Muscle of arm (tissue), 14 donors: ENCODE measurements around the gene CCDC59. TPM values are rescaled to one million over a fixed set of nuclear protein-coding genes. Genes with fewer than 3 reads are reported as not detected.
"Not testable (repeated sequence)": the region's sequence is repeated elsewhere in the genome, so short reads cannot be mapped to it uniquely, and the experiment has no call there.

ENCODE experiments used
- DNase-seq: peaks from one replicate; pipeline ENCODE4 v3.0.0-alpha.2; 2013
- long read RNA-seq, 11 donors: transcript quantifications; one replicate each; lab custom pipeline, GENCODE V29; 2026
- polyA plus RNA-seq, 12 donors: library from polyadenylated mRNA; unstranded; fragments of 120-200 nt; gene quantifications; one replicate each; pipeline ENCODE4 v1.2.1, GENCODE V29; 2013; ENCODE audit not compliant: insufficient read length in 12 of 12

The CCDC59 gene
- polyA plus RNA-seq = 10 to 100 TPM in 11 of 12 donors, not detected in 1; 34.3 to 67.3 (median 37.4) TPM
- long read RNA-seq, donor 1, transcript CCDC59-202 (2 exons, 553 nt) = major isoform, 6 of 20 reads
- long read RNA-seq, donor 1, transcript CCDC59-203 (4 exons, 984 nt) = minor isoform, 5 of 20 reads
- long read RNA-seq, donor 1, partial matches to known transcripts = 0 of 20 reads
- long read RNA-seq, donor 1, other reads (novel, unspliced or antisense) = 0 of 20 reads
- long read RNA-seq, donor 2, transcript CCDC59-203 (4 exons, 984 nt) = major isoform, 9 of 20 reads
- long read RNA-seq, donor 2, transcript CCDC59-201 (4 exons, 1,983 nt) = minor isoform, 5 of 20 reads
- long read RNA-seq, donor 2, partial matches to known transcripts = 0 of 20 reads
- long read RNA-seq, donor 2, other reads (novel, unspliced or antisense) = 0 of 20 reads
- long read RNA-seq, donor 3, transcript CCDC59-207 (2 exons, 600 nt) = major isoform, 5 of 14 reads
- long read RNA-seq, donor 3, transcript CCDC59-201 (4 exons, 1,983 nt) = major isoform, 5 of 14 reads
- long read RNA-seq, donor 3, partial matches to known transcripts = 0 of 14 reads
- long read RNA-seq, donor 3, other reads (novel, unspliced or antisense) = 0 of 14 reads
- long read RNA-seq, donor 4, partial matches to known transcripts = 0 of 7 reads
- long read RNA-seq, donor 4, other reads (novel, unspliced or antisense) = 0 of 7 reads
- long read RNA-seq, donor 5 = 0 reads
- long read RNA-seq, donor 6, transcript CCDC59-201 (4 exons, 1,983 nt) = major isoform, 5 of 17 reads
- long read RNA-seq, donor 6, transcript CCDC59-204 (2 exons, 2,101 nt) = major isoform, 5 of 17 reads
- long read RNA-seq, donor 6, partial matches to known transcripts = 0 of 17 reads
- long read RNA-seq, donor 6, other reads (novel, unspliced or antisense) = 0 of 17 reads
- long read RNA-seq, donor 7, partial matches to known transcripts = 0 of 7 reads
- long read RNA-seq, donor 7, other reads (novel, unspliced or antisense) = 0 of 7 reads
- long read RNA-seq, donor 8, transcript CCDC59-201 (4 exons, 1,983 nt) = major isoform, 7 of 19 reads
- long read RNA-seq, donor 8, transcript CCDC59-203 (4 exons, 984 nt) = minor isoform, 5 of 19 reads
- long read RNA-seq, donor 8, partial matches to known transcripts = 0 of 19 reads
- long read RNA-seq, donor 8, other reads (novel, unspliced or antisense) = 0 of 19 reads
- long read RNA-seq, donor 9, transcript CCDC59-203 (4 exons, 984 nt) = major isoform, 6 of 12 reads
- long read RNA-seq, donor 9, partial matches to known transcripts = 0 of 12 reads
- long read RNA-seq, donor 9, other reads (novel, unspliced or antisense) = 0 of 12 reads
- long read RNA-seq, donor 10, transcript CCDC59-201 (4 exons, 1,983 nt) = major isoform, 5 of 11 reads
- long read RNA-seq, donor 10, partial matches to known transcripts = 0 of 11 reads
- long read RNA-seq, donor 10, other reads (novel, unspliced or antisense) = 0 of 11 reads
- long read RNA-seq, donor 11, transcript CCDC59-201 (4 exons, 1,983 nt) = major isoform, 5 of 15 reads
- long read RNA-seq, donor 11, partial matches to known transcripts = 0 of 15 reads
- long read RNA-seq, donor 11, other reads (novel, unspliced or antisense) = 0 of 15 reads

GRCh38 chr12:82358200-82359114 is at the start of gene CCDC59, which contains the start of gene METTL25:
Gene CCDC59, minus strand, starts transcription at chr12:82358387. Its CDS starts 11 bp downstream, at chr12:82358376.
Gene METTL25, plus strand, starts transcription at chr12:82358529. Its CDS starts 37 bp downstream, at chr12:82358566.
- DNase-seq = peak; percentile 99

GRCh38 chr12:82407481-82407880 is 49.3 kb upstream of the CCDC59 start:
- DNase-seq = no peak

- DNase-seq = no peak
These were observed 48.5 kb upstream of the CCDC59 start for GRCh38 chr12:82406651-82407050.

GRCh38 chr12:82400819-82401218 is 42.6 kb upstream of the CCDC59 start:
- DNase-seq = no peak

GRCh38 chr12:82398879-82399278 is 40.7 kb upstream of the CCDC59 start:
- DNase-seq = no peak

- DNase-seq = peak; percentile 30
These were observed 25.9 kb upstream of the CCDC59 start for GRCh38 chr12:82383930-82384552.

- no peak for DNase-seq
These were observed 20.8 kb upstream of the CCDC59 start for GRCh38 chr12:82378997-82379396.

- DNase-seq = no peak
These were observed 17.0 kb upstream of the CCDC59 start for GRCh38 chr12:82375201-82375600.

GRCh38 chr12:82366197-82366596 is 8.0 kb upstream of the CCDC59 start:
- no peak for DNase-seq

- no peak for DNase-seq
These were observed 5.8 kb upstream of the CCDC59 start for GRCh38 chr12:82363990-82364389.

- DNase-seq = no peak
These were observed 3.3 kb upstream of the CCDC59 start for GRCh38 chr12:82361461-82361915.

- DNase-seq = not testable (repeated sequence)
These were observed 2.6 kb upstream of the CCDC59 start for GRCh38 chr12:82360834-82361233.

GRCh38 chr12:82359115-82359478 is 910 bp upstream of the CCDC59 start:
- no peak for DNase-seq

- no peak for DNase-seq
These were observed 365 bp downstream of the CCDC59 start for GRCh38 chr12:82357845-82358199.

- DNase-seq = no peak
These were observed 847 bp downstream of the CCDC59 start for GRCh38 chr12:82357340-82357739.

GRCh38 chr12:82351390-82351789 is 6.8 kb downstream of the CCDC59 start:
- no peak for DNase-seq

GRCh38 chr12:82350161-82350560 is 8.0 kb downstream of the CCDC59 start:
- no peak for DNase-seq

GRCh38 chr12:82329508-82329907 is 28.7 kb downstream of the CCDC59 start:
- no peak for DNase-seq

GRCh38 chr12:82327861-82328260 is 30.3 kb downstream of the CCDC59 start:
- DNase-seq = no peak
